ENCODE data around the gene DARS1. TPM values are rescaled to one million over a fixed set of nuclear protein-coding genes. Genes with fewer than 3 reads are reported as not detected.
A peak's percentile ranks its signal among the peaks of the same experiment; 100 is the strongest.

DARS1 gene
- polyA plus RNA-seq, 1 donor (not counting 4 experiments of a cell fraction or from before 2014, with no cell fraction given): 129 TPM

DNA sequence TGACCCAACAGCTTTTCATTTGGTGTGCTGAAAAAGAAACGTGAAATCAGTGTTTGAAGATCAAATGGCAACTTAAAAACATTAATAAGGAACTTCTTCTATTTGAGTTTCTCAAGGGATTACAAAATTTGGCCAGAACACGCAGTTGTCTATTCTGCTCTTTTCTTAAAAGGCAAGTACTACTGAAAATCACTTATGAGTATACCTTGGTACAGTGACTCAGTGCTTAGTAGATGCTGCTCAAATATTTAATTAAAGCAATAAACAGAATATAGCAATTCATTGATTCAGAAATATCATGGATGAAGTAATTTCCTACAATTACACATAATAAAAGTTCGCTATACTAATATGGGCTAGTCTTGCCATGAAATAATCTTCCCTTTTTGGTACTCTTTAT lies 70.9 kb downstream of the DARS1 start:
- no peaks in the 10 kb centered on the region for H3K79me2 ChIP-seq (ENCODE audit: control insufficient read depth, insufficient read depth, low read length)
- no peak overlapping the region for H3K9ac ChIP-seq (ENCODE audit: control insufficient read depth, extremely low read depth, insufficient read depth, low read length)
- no peak overlapping the region for H3K4me3 ChIP-seq (ENCODE audit: control insufficient read depth in 2 of 3, extremely low read depth in 1 of 3, insufficient read depth in 2 of 3, low read depth in 1 of 3, low read length in 3 of 3)
- FAIRE-seq (no peak), DNase-seq (ENCODE audit: low read depth, low spot score) (no peak)
- H3K36me3 ChIP-seq (ENCODE audit: control insufficient read depth in 2 of 2, extremely low read depth in 1 of 2, insufficient read depth in 2 of 2, low read length in 2 of 2): peaks cover 3 to 7% of the 10 kb centered on the region in 2 experiments
- TF ChIP-seq CTCF (optimal IDR thresholded peaks at IDR 0.05 in 1 of 3, IDR thresholded peaks at IDR 0.05 in 1 of 3, conservative IDR thresholded peaks at IDR 0.05 in 1 of 3; ENCODE audit: extremely low read depth in 1 of 3, insufficient read depth in 2 of 3, low read length in 3 of 3) (no peak), EZH2 (IDR thresholded peaks at IDR 0.05; ENCODE audit: low read length) (no peak)
- no peak overlapping the region for H3K27ac ChIP-seq (ENCODE audit: control insufficient read depth, insufficient read depth, low read length)
- no peak overlapping the region for H2AFZ ChIP-seq (ENCODE audit: control insufficient read depth, low read length)
- H3K9me3 ChIP-seq (ENCODE audit: control insufficient read depth, low read depth, low read length): no peaks in the 10 kb centered on the region
- H3K9me1 ChIP-seq (ENCODE audit: control insufficient read depth, extremely low read depth, insufficient read depth, low read length): no peaks in the 10 kb centered on the region
- dilution Hi-C loops (cut with MboI; ENCODE audit: extremely low pct_ligation_motif_present, low sequenced_read_pairs): no loop called here
- H3K4me2 ChIP-seq (ENCODE audit: control insufficient read depth, extremely low read depth, insufficient read depth, low read depth, low read length): no peak overlapping the region
- no peaks in the 10 kb centered on the region for H3K4me1 ChIP-seq (ENCODE audit: control insufficient read depth, extremely low read depth, insufficient read depth, low read length)
- no peaks in the 10 kb centered on the region for H4K20me1 ChIP-seq (ENCODE audit: control insufficient read depth, extremely low read depth, insufficient read depth, low read length)
- no peaks in the 10 kb centered on the region for H3K27me3 ChIP-seq (ENCODE audit: control insufficient read depth, extremely low read depth, insufficient read depth, low read length)

DNA sequence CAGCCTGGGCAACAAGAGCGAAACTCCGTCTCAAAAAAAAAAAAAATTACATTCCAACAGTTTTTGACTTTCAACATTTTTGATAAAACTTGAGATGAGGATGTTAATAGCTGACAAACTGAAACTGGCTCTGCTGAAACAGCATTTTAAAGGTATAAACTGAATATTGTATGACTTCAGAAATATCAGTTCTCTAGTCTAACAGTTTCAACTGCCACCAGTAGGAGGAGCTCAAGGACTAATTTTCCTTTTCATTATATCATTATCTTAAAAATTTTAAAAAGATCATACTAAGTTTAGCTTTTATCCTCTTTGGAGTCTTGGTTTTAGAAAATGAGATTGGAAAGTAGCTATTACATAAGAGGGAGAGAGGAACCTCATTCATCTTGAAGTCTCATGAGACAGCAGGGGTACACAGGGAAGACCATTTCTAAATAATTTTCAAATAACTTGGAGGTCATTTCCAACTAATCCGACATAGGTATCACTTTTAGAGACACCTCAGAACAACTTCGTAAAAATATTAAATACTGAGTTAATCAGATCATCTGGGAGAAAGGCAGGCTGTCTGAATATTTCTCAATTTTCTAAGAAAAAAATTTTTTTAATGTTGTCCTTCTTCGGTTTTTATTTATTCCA lies 71.6 kb downstream of the DARS1 start:
- dilution Hi-C loops (cut with MboI; ENCODE audit: extremely low pct_ligation_motif_present, low sequenced_read_pairs): no loop called here
- Histone ChIP-seq H3K79me2 (ENCODE audit: control insufficient read depth, insufficient read depth, low read length) (no peaks in the 10 kb centered on the region), H3K4me3 (ENCODE audit: control insufficient read depth in 2 of 3, extremely low read depth in 1 of 3, insufficient read depth in 2 of 3, low read depth in 1 of 3, low read length in 3 of 3) (no peak overlapping the region), H3K9ac (ENCODE audit: control insufficient read depth, extremely low read depth, insufficient read depth, low read length) (no peak overlapping the region), H4K20me1 (ENCODE audit: control insufficient read depth, extremely low read depth, insufficient read depth, low read length) (no peaks in the 10 kb centered on the region), H3K4me2 (ENCODE audit: control insufficient read depth, extremely low read depth, insufficient read depth, low read depth, low read length) (no peak overlapping the region), H3K4me1 (ENCODE audit: control insufficient read depth, extremely low read depth, insufficient read depth, low read length) (no peaks in the 10 kb centered on the region), H3K9me3 (ENCODE audit: control insufficient read depth, low read depth, low read length) (no peaks in the 10 kb centered on the region), H3K9me1 (ENCODE audit: control insufficient read depth, extremely low read depth, insufficient read depth, low read length) (no peaks in the 10 kb centered on the region), H3K27ac (ENCODE audit: control insufficient read depth, insufficient read depth, low read length) (no peak overlapping the region), H3K36me3 (ENCODE audit: control insufficient read depth in 2 of 2, extremely low read depth in 1 of 2, insufficient read depth in 2 of 2, low read length in 2 of 2) (peaks cover 3 to 7% of the 10 kb centered on the region in 2 experiments), H3K27me3 (ENCODE audit: control insufficient read depth, extremely low read depth, insufficient read depth, low read length) (no peaks in the 10 kb centered on the region), H2AFZ (ENCODE audit: control insufficient read depth, low read length) (no peak overlapping the region)
- FAIRE-seq (no peak), DNase-seq (ENCODE audit: low read depth, low spot score) (no peak)
- TF ChIP-seq CTCF (optimal IDR thresholded peaks at IDR 0.05 in 1 of 3, IDR thresholded peaks at IDR 0.05 in 1 of 3, conservative IDR thresholded peaks at IDR 0.05 in 1 of 3; ENCODE audit: extremely low read depth in 1 of 3, insufficient read depth in 2 of 3, low read length in 3 of 3) (peak in 2 of 3 experiments; percentile 42 to 53), EZH2 (IDR thresholded peaks at IDR 0.05; ENCODE audit: low read length) (no peak)

All from keratinocyte (primary cell).